Posterior vena cava (tissue), 2 donors: ENCODE results near the gene RUFY3. TPM values are rescaled to one million over a fixed set of nuclear protein-coding genes. Genes with fewer than 3 reads are reported as not detected.
A peak's percentile ranks its signal among the peaks of the same experiment; 100 is the strongest.
"Not testable (repeated sequence)": the region's sequence is repeated elsewhere in the genome, so short reads cannot be mapped to it uniquely, and the experiment has no call there.

Experiments
- DNase-seq: peaks from one replicate; pipeline ENCODE4 v3.0.0-alpha.2; 2020; ENCODE audit warnings: low spot score
- intact Hi-C, 2 donors: fragments of 100-400 bp; cut with DNase I; formaldehyde crosslinking; loops; one replicate each; pipeline versions ENCODE4 v1.14.1 to v1.14.2; 2022 to 2023
- total RNA-seq, 2 donors: library from RNA; stranded (reverse); fragmentation: NEBNext Ultra II Directional; extraction: Animal tissue kit (Norgen Biotek cat#: 25700); gene quantifications; one replicate each; pipeline ENCODE4 v1.2.1, GENCODE V29; 2021
- donor health status: DM: yes; HTN: yes; CAD: no.
- donor health status: DM: yes; HTN: yes; CAD: no.

The RUFY3 gene
- total RNA-seq, 2 donors from 2014 or later = 58.5 to 62.3 TPM

- intact Hi-C loops = loop anchor here in 1 of 2 donors (10.0 kb wide), 1 partner anchor 100 kb away; no protein-coding TSS in a partner anchor
- DNase-seq = peak; percentile 93
Observed at GRCh38 chr4:70704215-70704930, 17.4 kb upstream of the RUFY3 start.

GRCh38 chr4:70704931-70705182 is 16.9 kb upstream of the RUFY3 start:
- DNase-seq = no peak
- intact Hi-C loops = loop anchor here in 1 of 2 donors (10.0 kb wide), 1 partner anchor 100 kb away; no protein-coding TSS in a partner anchor

GRCh38 chr4:70705183-70706043 is 16.4 kb upstream of the RUFY3 start:
- peak; percentile 91 for DNase-seq
- intact Hi-C loops = loop anchor here in 1 of 2 donors (10.0 kb wide), 1 partner anchor 101 kb away; no protein-coding TSS in a partner anchor

GRCh38 chr4:70706044-70706461 is 15.7 kb upstream of the RUFY3 start:
- intact Hi-C loops = loop anchor here in 1 of 2 donors (10.0 kb wide), 1 partner anchor 101 kb away; no protein-coding TSS in a partner anchor
- DNase-seq = no peak

GRCh38 chr4:70706516-70706915 is 15.2 kb upstream of the RUFY3 start:
- intact Hi-C loops = loop anchor here in 1 of 2 donors (10.0 kb wide), 1 partner anchor 102 kb away; no protein-coding TSS in a partner anchor

GRCh38 chr4:70709611-70710205 is 12.1 kb upstream of the RUFY3 start:
- intact Hi-C loops = loop anchor here in 1 of 2 donors (10.0 kb wide), 1 partner anchor 105 kb away; no protein-coding TSS in a partner anchor
- DNase-seq = no peak

More at GRCh38 chr4:70706516-70706915, 15.2 kb upstream of the RUFY3 start:
- no peak for DNase-seq

GRCh38 chr4:70711599-70711998 is 10.2 kb upstream of the RUFY3 start:
- intact Hi-C loops = no loop called here
- no peak for DNase-seq

GRCh38 chr4:70712150-70712549 is 9.6 kb upstream of the RUFY3 start:
- DNase-seq = no peak
- intact Hi-C loops = no loop called here

GRCh38 chr4:70712604-70713452 is 8.9 kb upstream of the RUFY3 start:
- no peak for DNase-seq
- intact Hi-C loops = no loop called here

- no peak for DNase-seq
- intact Hi-C loops = no loop called here
Observed at GRCh38 chr4:70713453-70714078, 8.2 kb upstream of the RUFY3 start.

GRCh38 chr4:70714079-70714887 is 7.5 kb upstream of the RUFY3 start:
- intact Hi-C loops = no loop called here
- DNase-seq = no peak

- no peak for DNase-seq
- intact Hi-C loops = no loop called here
Observed at GRCh38 chr4:70715097-70715496, 6.7 kb upstream of the RUFY3 start.

- intact Hi-C loops = no loop called here
- no peak for DNase-seq
Observed at GRCh38 chr4:70718811-70719604, 2.8 kb upstream of the RUFY3 start.

GRCh38 chr4:70722199-70722791 is 531 bp downstream of the RUFY3 start:
- DNase-seq = no peak
- intact Hi-C loops = no loop called here

GRCh38 chr4:70724463-70724862 is 2.7 kb downstream of the RUFY3 start:
- intact Hi-C loops = no loop called here

GRCh38 chr4:70725633-70726032 is 3.9 kb downstream of the RUFY3 start:
- intact Hi-C loops = no loop called here
- DNase-seq = no peak

More at GRCh38 chr4:70724463-70724862, 2.7 kb downstream of the RUFY3 start:
- no peak for DNase-seq

GRCh38 chr4:70726515-70726914 is 4.8 kb downstream of the RUFY3 start:
- DNase-seq, intact Hi-C loops: not testable (repeated sequence)
